Hepatocyte (in vitro differentiated cells): ENCODE measurements around the gene BIN2.

Experiments
- EZH2 ChIP-seq: fragments of 200-600 bp; sonication (generic); IDR thresholded peaks from 2 replicates; pipeline ENCODE4 v1.6.1; 2016; ENCODE audit warnings: antibody characterized with exemption, mild to moderate bottlenecking, borderline replicate concordance
- EZH2phosphoT487 ChIP-seq: fragments of 200-600 bp; sonication (generic); IDR thresholded peaks from one replicate; pipeline ENCODE4 v1.6.1; 2018; ENCODE audit warnings: antibody characterized with exemption, mild to moderate bottlenecking, low read depth, moderate library complexity; ENCODE audit not compliant: unreplicated experiment, severe bottlenecking
- TF ChIP-seq, protein P1 (sequence below): fragments of 200-600 bp; sonication (generic); IDR thresholded peaks from 2 replicates; pipeline ENCODE4 v1.5.1; 2016; ENCODE audit warnings: antibody characterized with exemption, mild to moderate bottlenecking; ENCODE audit not compliant: poor library complexity

DNA sequence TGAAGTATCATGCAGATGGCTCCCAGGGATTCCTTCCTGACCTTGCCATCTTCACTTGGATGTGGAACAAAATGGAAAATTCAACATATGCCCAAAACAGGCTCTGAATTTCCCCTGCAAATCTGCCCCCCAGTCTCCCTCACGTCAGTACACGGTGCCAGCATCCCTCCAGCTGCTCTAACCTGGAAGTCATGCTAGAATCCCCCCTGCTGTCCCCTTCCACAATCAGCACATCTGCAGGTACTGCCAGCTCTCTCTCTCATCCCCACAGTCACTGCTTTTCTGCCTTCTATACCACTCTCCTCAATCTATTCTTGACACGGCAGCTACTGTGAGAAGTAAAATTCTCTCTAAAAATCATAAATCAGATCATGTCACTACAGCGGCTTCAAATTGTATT, 45.6 kb upstream of the BIN2 start:
- TF ChIP-seq, protein P1, sequence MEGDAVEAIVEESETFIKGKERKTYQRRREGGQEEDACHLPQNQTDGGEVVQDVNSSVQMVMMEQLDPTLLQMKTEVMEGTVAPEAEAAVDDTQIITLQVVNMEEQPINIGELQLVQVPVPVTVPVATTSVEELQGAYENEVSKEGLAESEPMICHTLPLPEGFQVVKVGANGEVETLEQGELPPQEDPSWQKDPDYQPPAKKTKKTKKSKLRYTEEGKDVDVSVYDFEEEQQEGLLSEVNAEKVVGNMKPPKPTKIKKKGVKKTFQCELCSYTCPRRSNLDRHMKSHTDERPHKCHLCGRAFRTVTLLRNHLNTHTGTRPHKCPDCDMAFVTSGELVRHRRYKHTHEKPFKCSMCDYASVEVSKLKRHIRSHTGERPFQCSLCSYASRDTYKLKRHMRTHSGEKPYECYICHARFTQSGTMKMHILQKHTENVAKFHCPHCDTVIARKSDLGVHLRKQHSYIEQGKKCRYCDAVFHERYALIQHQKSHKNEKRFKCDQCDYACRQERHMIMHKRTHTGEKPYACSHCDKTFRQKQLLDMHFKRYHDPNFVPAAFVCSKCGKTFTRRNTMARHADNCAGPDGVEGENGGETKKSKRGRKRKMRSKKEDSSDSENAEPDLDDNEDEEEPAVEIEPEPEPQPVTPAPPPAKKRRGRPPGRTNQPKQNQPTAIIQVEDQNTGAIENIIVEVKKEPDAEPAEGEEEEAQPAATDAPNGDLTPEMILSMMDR, result no peak
- no peak for TF ChIP-seq EZH2phosphoT487
- no peak for TF ChIP-seq EZH2
